BLaER1 (cell line): ENCODE data around the gene ISYNA1.

Experiments used
- H3K27ac ChIP-seq: shearing (Covaris generic); formaldehyde crosslinking; 2 replicates; pipeline ENCODE4 v1.8.1; 2022
- H3K27me3 ChIP-seq: shearing (Covaris generic); formaldehyde crosslinking; 2 replicates; pipeline ENCODE4 v1.8.1; 2022
- H3K36me3 ChIP-seq: shearing (Covaris generic); formaldehyde crosslinking; 2 replicates; pipeline ENCODE4 v1.8.1; 2022
- H3K4me1 ChIP-seq: shearing (Covaris generic); formaldehyde crosslinking; 2 replicates; pipeline ENCODE4 v1.8.1; 2022
- H3K4me2 ChIP-seq: shearing (Covaris generic); formaldehyde crosslinking; 2 replicates; pipeline ENCODE4 v1.8.1; 2022
- H3K4me3 ChIP-seq: shearing (Covaris generic); formaldehyde crosslinking; 2 replicates; pipeline ENCODE4 v1.8.1; 2022
- H3K9ac ChIP-seq: shearing (Covaris generic); formaldehyde crosslinking; 2 replicates; pipeline ENCODE4 v1.8.1; 2022
- H3K9me3 ChIP-seq: shearing (Covaris generic); formaldehyde crosslinking; 2 replicates; pipeline ENCODE4 v1.8.1; 2022
- H4K20me1 ChIP-seq: shearing (Covaris generic); formaldehyde crosslinking; 2 replicates; pipeline ENCODE4 v1.8.1; 2022
- Cebpa-rat ChIP-seq: shearing (Covaris generic); IDR thresholded peaks from 2 replicates; pipeline ENCODE4 v1.8.1; 2022

ISYNA1 gene

GRCh38 chr19:18477042-18477779 is 39.3 kb upstream of the ISYNA1 start:
- H3K27ac ChIP-seq, result peak overlapping the region; percentile 22
- H3K4me2 ChIP-seq, result peak overlapping the region; percentile 67
- no peak for TF ChIP-seq Cebpa-rat
- H3K36me3 ChIP-seq, result peaks cover 28% of the 10 kb centered on the region; the same call in 1 of the 2 replicates
- no peak overlapping the region for H3K4me3 ChIP-seq
- H3K27me3 ChIP-seq, result no peaks in the 10 kb centered on the region
- peaks cover 100% of the 10 kb centered on the region for H4K20me1 ChIP-seq
- H3K9me3 ChIP-seq, result peaks cover 5% of the 10 kb centered on the region; the same call in 1 of the 2 replicates
- peaks cover 76% of the 10 kb centered on the region for H3K4me1 ChIP-seq
- H3K9ac ChIP-seq, result no peak overlapping the region

GRCh38 chr19:18476507-18477041 is 38.6 kb upstream of the ISYNA1 start:
- Histone ChIP-seq H3K4me3 (no peak overlapping the region), H3K27ac (0 out of 2 replicates have a peak overlapping the region, but pooled peaks have one; percentile 22), H4K20me1 (peaks cover 99% of the 10 kb centered on the region), H3K4me1 (peaks cover 76% of the 10 kb centered on the region), H3K9ac (no peak overlapping the region), H3K27me3 (no peaks in the 10 kb centered on the region), H3K36me3 (peaks cover 35% of the 10 kb centered on the region; the same call in 1 of the 2 replicates), H3K9me3 (peaks cover 5% of the 10 kb centered on the region; the same call in 1 of the 2 replicates), H3K4me2 (peak overlapping the region; percentile 67)
- no peak for TF ChIP-seq Cebpa-rat

- Histone ChIP-seq H3K4me2 (peak overlapping the region; percentile 67), H4K20me1 (peaks cover 98% of the 10 kb centered on the region), H3K9me3 (peaks cover 5% of the 10 kb centered on the region; the same call in 1 of the 2 replicates), H3K36me3 (peaks cover 37% of the 10 kb centered on the region), H3K27me3 (no peaks in the 10 kb centered on the region), H3K27ac (peak overlapping the region; percentile 45), H3K4me1 (peaks cover 70% of the 10 kb centered on the region), H3K4me3 (no peak overlapping the region), H3K9ac (0 out of 2 replicates have a peak overlapping the region, but pooled peaks have one; percentile 29)
- no peak for TF ChIP-seq Cebpa-rat
Observed at GRCh38 chr19:18475762-18476331, 37.9 kb upstream of the ISYNA1 start.

GRCh38 chr19:18475004-18475453 is 37.1 kb upstream of the ISYNA1 start:
- Histone ChIP-seq H3K36me3 (peaks cover 45% of the 10 kb centered on the region), H3K4me2 (peak overlapping the region; percentile 67), H3K4me1 (peaks cover 62% of the 10 kb centered on the region), H3K4me3 (no peak overlapping the region), H3K9me3 (peaks cover 5% of the 10 kb centered on the region; the same call in 1 of the 2 replicates), H4K20me1 (peaks cover 98% of the 10 kb centered on the region), H3K9ac (no peak overlapping the region), H3K27ac (no peak overlapping the region), H3K27me3 (no peaks in the 10 kb centered on the region)
- TF ChIP-seq Cebpa-rat, result no peak

GRCh38 chr19:18474366-18474887 is 36.5 kb upstream of the ISYNA1 start:
- H3K9me3 ChIP-seq, result peaks cover 5% of the 10 kb centered on the region; the same call in 1 of the 2 replicates
- H3K9ac ChIP-seq, result no peak overlapping the region
- H3K4me1 ChIP-seq, result peaks cover 56% of the 10 kb centered on the region
- no peak overlapping the region for H3K4me2 ChIP-seq
- no peaks in the 10 kb centered on the region for H3K27me3 ChIP-seq
- 0 out of 2 replicates have a peak overlapping the region, but pooled peaks have one; percentile 26 for H3K27ac ChIP-seq
- peaks cover 49% of the 10 kb centered on the region for H3K36me3 ChIP-seq
- H4K20me1 ChIP-seq, result peaks cover 98% of the 10 kb centered on the region
- TF ChIP-seq Cebpa-rat, result no peak
- no peak overlapping the region for H3K4me3 ChIP-seq

- Histone ChIP-seq H3K4me3 (no peak overlapping the region), H3K4me2 (no peak overlapping the region), H3K9ac (no peak overlapping the region), H4K20me1 (peaks cover 98% of the 10 kb centered on the region), H3K4me1 (peaks cover 48% of the 10 kb centered on the region), H3K27ac (0 out of 2 replicates have a peak overlapping the region, but pooled peaks have one; percentile 26), H3K27me3 (no peaks in the 10 kb centered on the region), H3K36me3 (peaks cover 56% of the 10 kb centered on the region), H3K9me3 (peaks cover 5% of the 10 kb centered on the region; the same call in 1 of the 2 replicates)
- no peak for TF ChIP-seq Cebpa-rat
Observed at GRCh38 chr19:18473706-18474087, 35.8 kb upstream of the ISYNA1 start.

- Histone ChIP-seq H3K27me3 (no peaks in the 10 kb centered on the region), H3K4me3 (no peak overlapping the region), H3K9ac (no peak overlapping the region), H3K4me1 (peaks cover 43% of the 10 kb centered on the region), H3K27ac (no peak overlapping the region), H3K9me3 (peaks cover 5% of the 10 kb centered on the region; the same call in 1 of the 2 replicates), H4K20me1 (peaks cover 98% of the 10 kb centered on the region), H3K36me3 (peaks cover 59% of the 10 kb centered on the region), H3K4me2 (no peak overlapping the region)
- no peak for TF ChIP-seq Cebpa-rat
Observed at GRCh38 chr19:18473003-18473705, 35.2 kb upstream of the ISYNA1 start.

GRCh38 chr19:18470787-18471186 is 32.9 kb upstream of the ISYNA1 start:
- no peak overlapping the region for H3K9ac ChIP-seq
- peaks cover 93% of the 10 kb centered on the region for H4K20me1 ChIP-seq

GRCh38 chr19:18469069-18469846 is 31.3 kb upstream of the ISYNA1 start:
- Histone ChIP-seq H4K20me1 (peaks cover 93% of the 10 kb centered on the region), H3K9ac (no peak overlapping the region), H3K36me3 (peaks cover 59% of the 10 kb centered on the region), H3K27ac (no peak overlapping the region), H3K4me1 (peaks cover 28% of the 10 kb centered on the region), H3K27me3 (no peaks in the 10 kb centered on the region), H3K4me3 (no peak overlapping the region), H3K9me3 (no peaks in the 10 kb centered on the region), H3K4me2 (no peak overlapping the region)
- TF ChIP-seq Cebpa-rat, result no peak

More at GRCh38 chr19:18470787-18471186, 32.9 kb upstream of the ISYNA1 start:
- no peaks in the 10 kb centered on the region for H3K9me3 ChIP-seq
- H3K4me3 ChIP-seq, result no peak overlapping the region
- peaks cover 28% of the 10 kb centered on the region for H3K4me1 ChIP-seq
- H3K27ac ChIP-seq, result no peak overlapping the region
- H3K4me2 ChIP-seq, result no peak overlapping the region
- H3K27me3 ChIP-seq, result no peaks in the 10 kb centered on the region
- H3K36me3 ChIP-seq, result peaks cover 49% of the 10 kb centered on the region
- no peak for TF ChIP-seq Cebpa-rat
